ENCODE results near the gene ISCU. TPM values are rescaled to one million over a fixed set of nuclear protein-coding genes. Genes with fewer than 3 reads are reported as not detected.

Gene ISCU
- polyA plus RNA-seq, 1 of the 3 experiments (the other 2 are of a cell fraction): 165 TPM

DNA sequence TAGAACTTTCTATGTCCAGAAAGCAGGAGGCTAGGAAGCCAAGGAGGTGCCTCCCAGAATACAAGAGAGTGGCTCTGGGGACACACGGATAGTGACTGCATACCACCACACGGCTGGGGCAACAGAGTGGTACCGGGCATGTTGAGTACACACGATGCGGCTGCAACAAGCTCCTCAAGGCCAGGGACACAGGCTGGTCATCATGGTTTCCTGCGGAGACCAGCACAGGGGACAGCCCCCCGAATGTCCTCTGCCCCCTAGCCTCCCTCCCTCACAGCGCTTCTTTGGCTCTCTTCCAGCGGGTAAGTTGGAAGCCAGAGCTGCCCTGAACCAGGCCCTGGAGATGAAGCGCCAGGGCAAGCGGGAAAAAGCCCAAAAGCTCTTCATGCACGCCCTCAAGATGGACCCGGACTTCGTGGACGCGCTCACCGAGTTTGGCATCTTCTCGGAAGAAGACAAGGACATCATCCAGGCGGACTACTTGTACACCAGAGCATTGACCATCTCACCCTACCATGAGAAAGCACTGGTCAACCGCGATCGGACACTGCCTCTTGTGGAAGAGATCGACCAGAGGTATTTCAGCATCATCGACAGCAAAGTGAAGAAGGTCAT, 44.2 kb upstream of the ISCU start:
- no peak for DNase-seq
- TF ChIP-seq POLR2AphosphoS5 (IDR thresholded peaks at IDR 0.05; ENCODE audit: low read depth, low read length): no peak
- TF ChIP-seq IRF3 (IDR thresholded peaks at IDR 0.05; ENCODE audit: low read depth, low read length): no peak
- TF ChIP-seq MXI1 (IDR thresholded peaks at IDR 0.05; ENCODE audit: low read depth, low read length): no peak
- no peak for TF ChIP-seq TCF12 (IDR thresholded peaks at IDR 0.05)
- no peak for TF ChIP-seq ELF1 (IDR thresholded peaks at IDR 0.05)
- TF ChIP-seq YY1 (IDR thresholded peaks at IDR 0.05; ENCODE audit: low read depth): no peak

DNA sequence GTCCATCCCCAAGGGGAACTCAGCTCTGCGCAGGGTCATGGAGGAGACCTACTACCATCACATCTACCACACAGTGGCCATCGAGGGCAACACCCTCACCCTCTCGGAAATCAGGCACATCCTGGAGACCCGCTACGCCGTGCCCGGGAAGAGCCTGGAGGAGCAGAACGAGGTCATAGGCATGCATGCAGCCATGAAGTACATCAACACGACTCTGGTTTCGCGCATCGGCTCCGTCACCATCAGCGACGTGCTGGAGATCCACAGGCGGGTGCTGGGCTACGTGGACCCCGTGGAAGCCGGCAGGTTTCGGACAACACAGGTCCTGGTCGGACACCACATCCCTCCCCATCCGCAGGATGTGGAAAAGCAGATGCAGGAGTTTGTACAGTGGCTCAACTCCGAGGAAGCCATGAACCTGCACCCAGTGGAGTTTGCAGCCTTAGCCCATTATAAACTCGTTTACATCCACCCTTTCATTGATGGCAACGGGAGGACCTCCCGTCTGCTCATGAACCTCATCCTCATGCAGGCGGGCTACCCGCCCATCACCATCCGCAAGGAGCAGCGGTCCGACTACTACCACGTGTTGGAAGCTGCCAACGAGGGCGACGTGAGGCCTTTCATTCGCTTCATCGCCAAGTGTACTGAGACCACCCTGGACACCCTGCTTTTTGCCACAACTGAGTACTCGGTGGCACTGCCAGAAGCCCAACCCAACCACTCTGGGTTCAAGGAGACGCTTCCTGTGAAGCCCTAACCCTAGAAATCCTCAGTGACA, 43.5 kb upstream of the ISCU start:
- Histone ChIP-seq H3K9ac (no peak overlapping the region), H3K4me1 (ENCODE audit: control insufficient read depth in 1 of 2, insufficient read depth in 2 of 2, low read depth in 1 of 2, low read length in 1 of 2) (peaks cover 5 to 13% of the 10 kb centered on the region in 2 experiments; a peak in 1 of 4 replicates), H3K4me2 (no peak overlapping the region), H3F3A (replicated peaks; ENCODE audit: insufficient read depth) (peaks cover 13% of the 10 kb centered on the region), H3K27me3 (ENCODE audit: insufficient read depth) (no peaks in the 10 kb centered on the region), H4K20me1 (ENCODE audit: insufficient read depth) (0 out of 2 replicates have a peak, but pooled peaks cover 5% of the 10 kb centered on the region), H3K4me3 (ENCODE audit: low read depth in 2 of 2, low read length in 1 of 2) (no peak overlapping the region), H3K9me2 (no peaks in the 10 kb centered on the region), H3K36me3 (replicated peaks in 1 of 2; ENCODE audit: control insufficient read depth in 1 of 2, insufficient read depth in 2 of 2, low read length in 1 of 2) (peaks cover 27 to 67% of the 10 kb centered on the region in 2 experiments), H3K9me3 (no peaks in the 10 kb centered on the region), H3K27ac (ENCODE audit: low read depth in 2 of 2, low read length in 1 of 2) (no peak overlapping the region; a peak in 1 of 4 replicates), H2AFZ (ENCODE audit: low read depth) (no peak overlapping the region), H3K79me2 (ENCODE audit: insufficient read depth) (peaks cover 18% of the 10 kb centered on the region)
- no peak for DNase-seq
- CTCF ChIA-PET: interaction anchor here (0.5 to 7.4 kb wide), 11 partner anchors 13 to 634 kb away, joined by 3 to 106 read pairs (median 4); partner anchors contain the start of gene ISCU
- POLR2A ChIA-PET: no interaction called here
- WGBS (ENCODE audit: low lambda C conversion rate): 94% methylated on average over 39 of the region's 39 CpGs
- no peak for TF ChIP-seq JUND (IDR thresholded peaks at IDR 0.05)
- TF ChIP-seq FOSL2 (IDR thresholded peaks at IDR 0.05; ENCODE audit: borderline replicate concordance, low read depth): no peak
- TF ChIP-seq, protein P1, sequence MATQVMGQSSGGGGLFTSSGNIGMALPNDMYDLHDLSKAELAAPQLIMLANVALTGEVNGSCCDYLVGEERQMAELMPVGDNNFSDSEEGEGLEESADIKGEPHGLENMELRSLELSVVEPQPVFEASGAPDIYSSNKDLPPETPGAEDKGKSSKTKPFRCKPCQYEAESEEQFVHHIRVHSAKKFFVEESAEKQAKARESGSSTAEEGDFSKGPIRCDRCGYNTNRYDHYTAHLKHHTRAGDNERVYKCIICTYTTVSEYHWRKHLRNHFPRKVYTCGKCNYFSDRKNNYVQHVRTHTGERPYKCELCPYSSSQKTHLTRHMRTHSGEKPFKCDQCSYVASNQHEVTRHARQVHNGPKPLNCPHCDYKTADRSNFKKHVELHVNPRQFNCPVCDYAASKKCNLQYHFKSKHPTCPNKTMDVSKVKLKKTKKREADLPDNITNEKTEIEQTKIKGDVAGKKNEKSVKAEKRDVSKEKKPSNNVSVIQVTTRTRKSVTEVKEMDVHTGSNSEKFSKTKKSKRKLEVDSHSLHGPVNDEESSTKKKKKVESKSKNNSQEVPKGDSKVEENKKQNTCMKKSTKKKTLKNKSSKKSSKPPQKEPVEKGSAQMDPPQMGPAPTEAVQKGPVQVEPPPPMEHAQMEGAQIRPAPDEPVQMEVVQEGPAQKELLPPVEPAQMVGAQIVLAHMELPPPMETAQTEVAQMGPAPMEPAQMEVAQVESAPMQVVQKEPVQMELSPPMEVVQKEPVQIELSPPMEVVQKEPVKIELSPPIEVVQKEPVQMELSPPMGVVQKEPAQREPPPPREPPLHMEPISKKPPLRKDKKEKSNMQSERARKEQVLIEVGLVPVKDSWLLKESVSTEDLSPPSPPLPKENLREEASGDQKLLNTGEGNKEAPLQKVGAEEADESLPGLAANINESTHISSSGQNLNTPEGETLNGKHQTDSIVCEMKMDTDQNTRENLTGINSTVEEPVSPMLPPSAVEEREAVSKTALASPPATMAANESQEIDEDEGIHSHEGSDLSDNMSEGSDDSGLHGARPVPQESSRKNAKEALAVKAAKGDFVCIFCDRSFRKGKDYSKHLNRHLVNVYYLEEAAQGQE (IDR thresholded peaks at IDR 0.05; ENCODE audit: low read depth, low read length): no peak
- TF ChIP-seq GATA2 (CRISPR knock-in tag; IDR thresholded peaks at IDR 0.05): no peak
- TF ChIP-seq MEF2A (IDR thresholded peaks at IDR 0.05; ENCODE audit: borderline replicate concordance, low read depth): no peak
- no peak for TF ChIP-seq NRF1 (IDR thresholded peaks at IDR 0.05; ENCODE audit: low read depth, low read length)
- TF ChIP-seq YY1 (IDR thresholded peaks at IDR 0.05; ENCODE audit: low read depth): no peak
- TF ChIP-seq, protein P2, sequence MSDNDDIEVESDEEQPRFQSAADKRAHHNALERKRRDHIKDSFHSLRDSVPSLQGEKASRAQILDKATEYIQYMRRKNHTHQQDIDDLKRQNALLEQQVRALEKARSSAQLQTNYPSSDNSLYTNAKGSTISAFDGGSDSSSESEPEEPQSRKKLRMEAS (IDR thresholded peaks at IDR 0.05; ENCODE audit: low read depth): no peak
- TF ChIP-seq SMC3 (IDR thresholded peaks at IDR 0.05; ENCODE audit: low read depth, low read length): no peak
- TF ChIP-seq ZBTB33 (IDR thresholded peaks at IDR 0.05; ENCODE audit: borderline replicate concordance, low read depth): no peak
- TF ChIP-seq SIN3A (IDR thresholded peaks at IDR 0.05; ENCODE audit: borderline replicate concordance, low read depth, low read length): no peak
- TF ChIP-seq IRF3 (IDR thresholded peaks at IDR 0.05; ENCODE audit: low read depth, low read length): no peak
- no peak for TF ChIP-seq MXI1 (IDR thresholded peaks at IDR 0.05; ENCODE audit: low read depth, low read length)

More for the DNA sequence above, 44.2 kb upstream of the ISCU start:
- H2AFZ ChIP-seq (ENCODE audit: low read depth): no peak overlapping the region
- H3K36me3 ChIP-seq (replicated peaks in 1 of 2; ENCODE audit: control insufficient read depth in 1 of 2, insufficient read depth in 2 of 2, low read length in 1 of 2): peaks cover 22 to 60% of the 10 kb centered on the region in 2 experiments
- CTCF ChIA-PET: interaction anchor here (0.9 to 7.4 kb wide), 3 partner anchors 100 to 526 kb away, joined by 3 to 106 read pairs (median 3); no protein-coding TSS in a partner anchor
- H3K27me3 ChIP-seq (ENCODE audit: insufficient read depth): no peaks in the 10 kb centered on the region
- no peak overlapping the region for H3K27ac ChIP-seq (ENCODE audit: low read depth in 2 of 2, low read length in 1 of 2)
- H3K79me2 ChIP-seq (ENCODE audit: insufficient read depth): peaks cover 18% of the 10 kb centered on the region
- H3K9ac ChIP-seq: no peak overlapping the region
- no peaks in the 10 kb centered on the region for H3K9me3 ChIP-seq
- WGBS (ENCODE audit: low lambda C conversion rate): 96% methylated on average over 23 of the region's 24 CpGs
- peaks cover 5 to 13% of the 10 kb centered on the region in 2 experiments; a peak in 1 of 4 replicates for H3K4me1 ChIP-seq (ENCODE audit: control insufficient read depth in 1 of 2, insufficient read depth in 2 of 2, low read depth in 1 of 2, low read length in 1 of 2)
- no peak overlapping the region for H3K4me3 ChIP-seq (ENCODE audit: low read depth in 2 of 2, low read length in 1 of 2)
- no peaks in the 10 kb centered on the region for H3K9me2 ChIP-seq
- POLR2A ChIA-PET: no interaction called here
- 0 out of 2 replicates have a peak, but pooled peaks cover 5% of the 10 kb centered on the region for H4K20me1 ChIP-seq (ENCODE audit: insufficient read depth)
- H3F3A ChIP-seq (replicated peaks; ENCODE audit: insufficient read depth): peaks cover 13% of the 10 kb centered on the region
- H3K4me2 ChIP-seq: no peak overlapping the region

All from SK-N-SH (cell line).